ENCODE results near the gene CNDP2. TPM values are rescaled to one million over a fixed set of nuclear protein-coding genes. Genes with fewer than 3 reads are reported as not detected.

The CNDP2 gene
- polyA plus RNA-seq, 12 donors = 43.7 to 77.8 (median 60.9) TPM; not detected in 1

DNA sequence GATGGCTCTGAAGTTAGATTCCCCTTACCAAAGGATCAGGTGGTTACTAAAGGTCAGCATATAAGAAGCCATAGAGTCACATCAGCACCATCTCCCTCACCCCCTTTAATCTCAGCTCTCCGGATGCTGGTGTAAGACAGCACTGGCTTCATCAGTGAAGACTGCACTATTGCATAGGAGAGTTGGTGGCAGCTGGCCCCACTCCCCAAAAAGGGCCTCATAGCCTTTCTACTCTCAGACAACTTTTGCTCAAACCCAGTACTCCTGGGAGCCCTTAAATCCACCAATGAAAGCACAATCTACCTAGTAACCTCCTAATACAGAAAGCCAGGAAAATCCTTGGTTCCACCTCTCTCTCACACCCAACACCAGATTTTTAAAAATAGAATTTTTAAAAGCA, 32.2 kb upstream of the CNDP2 start:
- DNase-seq = no peak

DNA sequence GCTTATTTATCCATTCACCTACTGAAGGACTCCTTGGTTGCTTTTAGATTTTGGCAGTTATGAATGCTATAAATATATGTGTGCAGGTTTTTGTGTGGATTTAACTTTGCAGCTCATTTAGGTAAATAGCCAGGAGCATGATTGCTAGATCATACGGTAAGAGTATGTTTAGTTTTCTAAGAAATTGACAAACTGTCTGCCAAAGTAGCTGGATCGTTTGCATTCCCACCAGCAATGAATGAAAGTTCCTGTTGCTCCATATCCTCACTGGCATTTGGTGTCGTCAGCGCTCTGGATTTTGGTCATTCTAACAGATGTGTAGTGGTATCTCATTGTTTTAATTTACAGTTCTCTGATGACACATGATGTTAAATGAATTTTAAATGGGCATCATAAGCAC, 30.4 kb upstream of the CNDP2 start:
- DNase-seq = no peak

DNA sequence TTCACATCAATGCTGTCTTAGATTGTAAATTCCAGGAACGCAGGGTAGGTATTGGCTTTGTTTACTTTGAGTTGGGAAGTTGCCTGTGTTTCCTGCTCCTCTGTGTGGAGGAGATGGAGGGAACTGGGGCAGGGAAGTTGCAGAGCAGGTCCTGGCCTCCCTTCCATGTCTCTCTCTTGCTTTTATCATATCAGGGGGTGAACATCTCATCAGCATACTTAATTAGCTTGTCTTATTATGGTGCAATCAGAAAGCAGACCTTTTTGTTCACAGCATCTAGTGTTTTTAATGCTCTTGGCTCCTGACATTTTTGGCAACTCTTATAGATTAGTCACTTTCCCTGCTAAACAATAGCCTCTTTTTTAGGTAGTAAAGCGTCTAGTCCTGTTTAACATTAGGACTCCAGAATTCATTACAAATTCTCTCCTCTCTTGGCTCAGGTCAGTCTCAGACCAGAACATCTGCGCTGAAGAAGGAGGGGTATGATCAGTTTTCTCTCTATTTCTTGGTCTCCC, 27.6 kb upstream of the CNDP2 start:
- DNase-seq = peak; percentile 69

DNA sequence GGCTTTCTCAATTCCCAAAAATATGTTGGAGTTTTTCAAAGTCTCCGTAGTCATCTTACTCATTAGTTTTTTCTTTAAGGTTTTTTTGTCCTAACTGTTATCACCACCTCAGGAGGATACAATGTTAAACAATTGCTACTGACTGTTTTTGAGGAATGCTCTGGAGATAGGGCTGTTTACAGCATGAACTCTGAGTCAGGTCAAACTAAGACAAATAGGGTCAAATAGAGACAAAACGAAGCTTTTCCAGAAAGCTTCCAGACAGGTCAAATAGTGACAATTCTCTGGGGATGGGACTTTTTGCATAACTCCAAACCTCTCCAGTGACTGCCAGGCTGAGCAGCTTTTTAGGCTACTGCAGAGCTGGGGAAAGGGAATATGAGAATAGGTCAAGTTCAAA, 23.9 kb upstream of the CNDP2 start:
- DNase-seq = no peak

DNA sequence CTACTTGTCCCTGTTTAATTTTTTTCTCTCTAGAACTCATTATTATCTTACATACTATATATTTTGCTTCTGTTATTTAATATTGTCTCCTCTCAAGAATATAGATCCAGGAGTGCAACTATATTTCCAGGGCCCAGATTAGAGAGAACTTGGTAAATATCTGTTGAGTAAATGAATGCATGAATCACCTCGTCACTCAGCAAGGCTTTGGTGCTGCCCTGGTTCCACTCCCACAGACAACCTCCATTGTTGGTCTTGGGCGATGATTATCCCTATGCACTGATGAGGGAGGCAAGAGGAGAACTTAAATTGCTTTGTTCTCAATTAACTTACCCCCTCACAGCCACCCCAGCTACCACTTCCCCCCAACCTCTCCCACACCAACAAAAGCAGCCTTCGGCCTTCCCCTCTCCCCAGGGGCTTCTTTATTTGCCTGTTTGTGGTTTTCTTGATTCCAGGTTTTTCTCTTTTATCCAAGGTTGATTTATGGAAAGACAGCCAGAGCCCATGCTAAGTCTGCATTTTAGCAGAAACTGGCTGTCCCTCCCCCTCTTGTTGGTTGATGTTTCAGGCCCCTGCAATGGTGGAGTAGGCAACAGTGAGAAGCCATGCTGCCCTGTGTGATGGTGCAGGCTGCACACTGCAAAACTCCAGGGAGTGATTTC, 22.1 kb upstream of the CNDP2 start:
- no peak for DNase-seq

DNA sequence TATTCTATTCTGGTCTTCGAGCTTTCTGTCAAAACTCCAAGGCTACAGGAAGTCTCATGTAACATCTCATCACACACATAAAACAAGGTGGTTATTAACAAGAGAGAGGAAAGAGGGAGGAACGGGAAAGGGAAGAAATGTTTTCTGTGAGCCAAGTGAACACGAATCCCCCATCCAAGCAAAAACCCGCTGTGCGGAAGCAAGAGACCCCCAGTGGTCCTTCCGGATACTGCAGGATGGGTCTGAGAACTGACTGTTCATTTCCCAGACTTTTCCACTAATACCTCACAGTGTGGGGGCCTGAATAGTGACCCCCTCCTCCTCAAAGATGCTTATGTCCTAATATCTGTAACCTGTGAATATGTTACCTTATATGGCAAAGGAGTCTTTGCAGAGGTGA, 20.0 kb upstream of the CNDP2 start:
- no peak for DNase-seq

DNA sequence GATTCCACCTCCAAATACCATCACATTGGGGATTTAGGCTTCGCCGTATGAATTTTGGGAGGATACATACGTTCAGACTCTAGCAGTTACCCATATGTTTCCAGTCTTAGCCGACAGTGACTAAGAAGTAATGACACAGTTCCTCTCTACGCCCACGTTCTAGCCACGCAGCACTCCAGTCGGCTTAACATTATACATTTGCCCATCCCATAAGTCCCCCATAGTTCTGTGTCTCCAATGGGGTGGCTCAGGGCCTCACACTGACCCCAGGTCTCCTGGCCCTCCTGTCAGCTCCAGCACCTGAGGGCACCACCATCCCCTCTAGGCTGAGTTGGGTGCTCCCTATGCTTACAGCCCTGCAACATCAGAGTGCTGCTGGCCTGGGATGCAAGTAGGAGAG, 18.4 kb upstream of the CNDP2 start:
- DNase-seq = no peak

DNA sequence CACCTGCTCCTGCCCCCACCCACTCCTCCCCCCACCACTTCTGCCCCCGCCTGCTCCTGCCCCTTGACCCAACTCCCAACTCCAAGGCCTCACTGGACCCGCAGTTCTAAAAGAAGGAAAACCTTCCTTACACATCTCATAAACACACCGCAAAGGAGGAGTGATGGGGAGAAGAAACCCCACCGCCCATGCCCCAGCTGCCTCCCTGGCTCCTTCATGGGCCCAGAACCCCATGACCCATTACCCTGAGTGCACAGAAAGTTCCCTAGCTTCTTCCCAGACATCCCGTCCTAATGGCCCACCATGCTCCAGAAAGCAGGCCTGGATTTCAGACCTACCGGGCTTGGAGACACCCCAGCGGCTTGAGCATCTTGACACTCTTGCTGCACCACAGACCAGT, 17.8 kb upstream of the CNDP2 start:
- DNase-seq = no peak

DNA sequence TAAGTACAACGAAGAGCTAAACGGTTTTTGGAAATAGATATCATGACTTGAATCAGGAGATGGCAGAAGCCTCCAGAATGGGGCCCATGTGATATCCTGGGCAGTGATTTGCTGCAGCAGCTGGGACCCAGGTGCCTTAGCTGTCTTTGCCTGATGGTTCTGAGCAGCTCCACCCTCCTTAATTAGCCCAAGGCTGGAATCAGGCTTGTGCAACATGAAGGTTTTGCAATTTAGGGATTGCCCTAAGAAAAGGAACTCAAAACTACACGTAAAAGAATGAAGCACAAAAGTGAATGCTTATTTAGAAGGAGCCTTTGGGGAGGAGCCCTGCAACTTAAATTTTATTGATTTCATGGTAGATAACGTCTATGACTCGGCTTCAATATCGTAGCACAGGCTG, 17.3 kb upstream of the CNDP2 start:
- DNase-seq = no peak

DNA sequence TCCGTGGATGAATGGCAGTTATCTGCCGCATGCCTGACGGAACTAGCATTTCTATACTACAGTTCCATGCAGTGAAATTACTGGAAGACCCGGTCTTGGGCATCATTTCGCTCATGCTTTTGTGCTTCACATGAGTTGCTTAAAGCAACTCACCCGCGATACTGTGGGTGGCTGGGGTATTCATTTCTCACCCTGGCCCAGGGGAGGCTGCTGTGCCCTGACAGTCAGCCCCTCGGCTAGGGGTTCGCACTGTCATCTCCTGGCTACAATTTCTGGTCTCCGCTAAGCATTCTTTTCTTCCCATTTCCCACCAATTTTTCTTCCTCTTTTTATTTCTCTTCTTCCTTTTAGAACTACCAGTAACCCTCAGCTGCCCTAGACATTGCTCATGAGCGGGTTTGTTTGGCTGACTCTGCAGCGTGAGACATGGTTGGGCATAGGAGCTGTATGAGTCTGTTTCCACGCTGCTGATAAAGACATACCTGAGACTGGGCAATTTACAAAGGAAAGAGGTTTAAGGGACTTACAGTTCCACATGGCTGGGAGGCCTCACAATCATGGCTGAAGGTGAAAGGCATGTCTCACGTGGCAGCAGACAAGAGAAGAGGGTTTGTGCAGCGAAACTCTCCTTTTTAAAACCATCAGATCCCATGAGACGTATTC, 16.5 kb upstream of the CNDP2 start:
- DNase-seq = no peak

DNA sequence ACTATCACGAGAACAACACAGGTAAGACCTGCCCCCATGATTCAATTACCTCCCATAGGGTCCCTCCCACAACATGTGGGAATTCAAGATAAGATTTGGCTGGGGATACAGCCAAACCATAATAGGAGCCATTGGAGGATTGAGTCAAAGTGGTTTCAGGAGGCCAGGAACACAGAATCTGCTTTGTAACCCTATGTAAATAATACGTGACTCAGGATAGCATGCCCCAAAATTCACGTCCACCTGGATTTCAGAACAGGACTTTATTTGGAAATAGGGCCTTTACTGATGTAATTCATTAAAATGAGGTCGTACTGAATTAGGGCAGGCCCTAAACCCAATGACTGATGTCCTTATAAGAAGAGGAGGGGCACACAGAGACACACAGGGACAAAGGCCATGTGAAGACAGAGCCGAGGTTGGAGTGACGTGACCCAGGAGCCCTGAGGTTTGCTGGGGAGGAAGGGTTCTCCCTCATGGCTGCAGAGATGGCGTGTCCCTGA, 16.0 kb upstream of the CNDP2 start:
- no peak for DNase-seq

DNA sequence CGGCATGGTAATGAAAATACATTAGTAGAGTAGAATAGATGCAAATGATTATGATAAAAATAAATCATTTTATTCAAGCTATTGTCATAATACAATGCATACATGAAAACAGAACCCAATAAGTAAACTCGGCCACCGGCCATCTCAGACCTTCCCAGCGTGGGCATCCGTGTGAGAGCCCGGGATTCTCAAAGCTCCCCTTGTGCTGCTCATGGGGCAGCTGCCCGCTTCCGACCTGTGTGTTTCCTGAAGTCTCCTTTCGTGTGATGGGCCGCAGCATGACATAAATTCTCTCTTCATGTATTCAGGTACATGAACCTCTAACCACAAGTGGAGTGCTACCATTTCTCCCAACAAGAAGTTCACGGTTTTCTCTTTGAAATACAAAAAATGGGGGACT, 13.5 kb upstream of the CNDP2 start:
- no peak for DNase-seq

DNA sequence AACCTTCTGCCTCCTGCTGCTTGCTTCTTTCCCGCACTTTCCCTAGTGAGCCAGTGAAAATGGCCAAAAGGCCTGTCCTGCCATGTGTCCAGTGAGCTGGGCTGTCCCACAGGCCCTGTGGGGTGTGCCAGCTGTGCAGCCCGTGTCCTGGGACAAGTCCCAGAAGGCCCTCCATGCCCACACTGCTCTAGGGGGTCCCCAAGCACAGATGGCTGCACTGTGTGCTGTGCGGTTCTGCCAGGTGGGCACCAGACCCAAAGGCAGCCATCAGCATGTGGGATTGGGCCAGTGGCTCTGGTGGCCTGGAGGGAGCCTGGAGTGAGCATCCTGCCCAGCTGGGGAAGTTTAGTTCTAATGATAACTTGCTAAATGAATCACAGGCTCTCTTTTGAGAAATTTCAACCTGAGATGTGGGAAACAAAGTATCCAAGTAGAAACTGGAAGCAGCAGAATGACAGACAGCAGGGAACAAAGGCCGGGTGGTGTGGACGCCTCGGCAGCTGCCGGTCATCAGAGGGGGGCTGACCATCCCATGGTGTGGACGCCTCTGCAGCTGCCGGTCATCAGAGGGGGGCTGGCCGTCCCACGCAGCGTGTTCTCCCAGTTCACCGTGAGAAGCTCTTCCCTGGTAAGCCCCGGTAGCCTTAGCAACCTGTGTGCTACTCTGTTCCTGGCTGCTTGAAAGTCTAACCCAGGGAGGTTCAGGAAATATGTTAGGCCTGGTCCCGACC, 9.9 kb upstream of the CNDP2 start:
- DNase-seq = no peak

DNA sequence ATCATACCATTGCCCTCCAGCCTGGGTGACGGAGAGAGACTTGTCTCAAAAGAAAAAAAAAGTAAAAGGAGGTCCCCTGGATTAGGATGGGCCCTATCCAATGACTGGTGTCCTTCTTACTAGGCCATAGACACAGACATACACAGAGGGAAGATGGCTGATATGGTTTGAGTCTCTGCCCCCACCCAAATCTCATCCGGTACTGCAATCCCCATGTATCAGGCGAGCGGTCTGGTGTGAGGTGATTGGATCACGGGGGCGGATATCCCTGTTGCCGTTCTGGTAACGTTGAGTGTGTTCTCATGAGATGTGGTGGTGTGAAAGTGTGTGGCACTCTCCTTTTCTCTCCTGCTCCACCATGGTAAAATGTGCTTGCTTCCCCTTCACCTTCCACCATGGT, 7.8 kb upstream of the CNDP2 start:
- no peak for DNase-seq

DNA sequence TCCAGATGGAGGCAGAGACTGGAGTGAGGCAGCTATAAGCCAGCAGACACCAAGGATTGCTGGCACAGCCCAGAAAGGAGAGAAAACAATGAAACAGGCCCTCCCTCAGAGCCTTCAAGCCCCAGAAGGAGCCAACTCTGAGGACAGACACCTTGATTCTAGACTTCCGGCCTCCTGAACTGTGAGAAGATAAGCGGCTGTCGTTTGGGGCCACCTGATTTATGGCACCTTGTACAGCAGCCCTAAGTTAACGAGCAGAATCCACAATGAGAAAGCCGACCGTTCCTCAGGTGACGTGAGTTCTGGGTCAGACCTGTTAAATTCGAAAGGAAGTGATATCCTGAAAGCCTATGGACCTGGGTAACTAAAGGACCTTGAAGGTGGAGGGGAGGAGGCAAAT, 7.3 kb upstream of the CNDP2 start:
- no peak for DNase-seq

DNA sequence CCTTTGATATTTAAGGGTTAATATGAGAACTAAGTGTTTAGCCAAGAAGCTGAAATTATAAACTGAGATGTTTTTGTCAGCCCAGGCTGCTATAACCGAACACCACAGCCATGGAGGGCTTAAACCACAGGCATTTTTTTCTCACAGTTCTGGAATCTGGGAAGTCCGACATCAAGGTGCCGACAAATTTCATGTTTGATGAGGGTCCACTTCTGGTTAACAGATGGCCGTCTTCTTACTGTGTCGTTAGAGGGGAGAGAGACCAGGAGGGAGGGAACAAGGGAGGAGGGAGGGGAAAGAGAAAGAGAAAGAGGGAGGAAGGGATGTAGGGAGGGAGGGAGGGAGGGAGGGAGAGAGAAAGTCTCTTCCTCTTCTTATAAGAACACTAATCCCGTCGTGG, 6.5 kb upstream of the CNDP2 start:
- DNase-seq = no peak

DNA sequence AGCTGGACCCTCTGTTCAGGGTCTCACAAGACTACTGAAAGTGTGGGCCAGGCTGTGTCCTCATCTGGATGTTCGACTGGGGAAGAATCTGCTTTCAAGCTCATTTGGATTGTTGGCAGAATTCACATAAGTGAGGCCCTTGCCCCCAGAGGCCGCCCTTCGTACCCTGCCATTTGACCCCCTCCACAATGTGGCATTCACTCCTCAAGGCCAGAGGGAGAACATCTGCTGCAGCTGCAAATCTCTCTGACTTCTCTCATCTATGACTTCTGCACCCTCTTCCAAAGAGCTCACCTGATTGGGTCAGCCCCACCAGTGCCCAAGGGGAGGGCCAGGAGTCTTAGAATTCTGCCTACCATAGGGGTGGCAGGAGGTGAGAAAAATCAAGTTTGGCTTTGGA, 3.9 kb upstream of the CNDP2 start:
- DNase-seq = no peak

DNA sequence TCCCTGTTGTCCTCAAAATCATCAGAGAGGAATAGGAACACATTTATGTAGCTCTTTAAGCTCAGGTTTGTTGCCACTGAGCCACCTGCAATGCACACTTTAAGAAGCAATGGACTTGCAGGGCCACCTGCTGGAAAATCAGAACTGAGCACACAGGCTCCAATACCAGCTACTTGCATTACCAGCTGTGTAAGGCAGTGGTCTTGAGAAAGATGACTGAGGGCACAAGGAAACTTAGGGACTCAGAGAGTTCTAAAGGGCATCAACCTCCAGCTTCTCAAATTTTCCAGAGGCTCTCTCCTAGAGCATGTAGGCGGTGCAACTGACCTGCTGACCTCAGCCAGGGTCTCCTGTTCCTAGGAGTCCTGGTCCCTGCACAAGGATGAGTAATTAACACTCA, 2.5 kb upstream of the CNDP2 start:
- no peak for DNase-seq

DNA sequence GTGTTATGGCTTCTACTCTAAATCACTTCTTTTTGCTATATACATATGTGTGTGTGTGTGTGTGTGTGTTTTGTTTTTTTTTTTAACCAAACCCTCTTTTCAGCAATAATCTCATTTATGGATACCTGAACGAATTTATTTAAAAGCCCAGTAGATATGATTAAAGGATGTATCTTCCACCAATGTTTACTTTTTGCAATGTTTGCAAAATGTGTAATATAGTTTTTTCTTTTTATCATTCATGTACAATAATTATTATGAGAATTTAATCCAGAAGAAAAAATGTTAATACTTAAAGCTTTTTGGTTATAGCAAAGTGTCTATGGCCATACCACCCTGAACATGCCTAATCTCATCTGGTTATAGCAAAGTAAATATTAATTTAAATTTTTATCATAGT, 1.6 kb upstream of the CNDP2 start:
- DNase-seq = no peak

DNA sequence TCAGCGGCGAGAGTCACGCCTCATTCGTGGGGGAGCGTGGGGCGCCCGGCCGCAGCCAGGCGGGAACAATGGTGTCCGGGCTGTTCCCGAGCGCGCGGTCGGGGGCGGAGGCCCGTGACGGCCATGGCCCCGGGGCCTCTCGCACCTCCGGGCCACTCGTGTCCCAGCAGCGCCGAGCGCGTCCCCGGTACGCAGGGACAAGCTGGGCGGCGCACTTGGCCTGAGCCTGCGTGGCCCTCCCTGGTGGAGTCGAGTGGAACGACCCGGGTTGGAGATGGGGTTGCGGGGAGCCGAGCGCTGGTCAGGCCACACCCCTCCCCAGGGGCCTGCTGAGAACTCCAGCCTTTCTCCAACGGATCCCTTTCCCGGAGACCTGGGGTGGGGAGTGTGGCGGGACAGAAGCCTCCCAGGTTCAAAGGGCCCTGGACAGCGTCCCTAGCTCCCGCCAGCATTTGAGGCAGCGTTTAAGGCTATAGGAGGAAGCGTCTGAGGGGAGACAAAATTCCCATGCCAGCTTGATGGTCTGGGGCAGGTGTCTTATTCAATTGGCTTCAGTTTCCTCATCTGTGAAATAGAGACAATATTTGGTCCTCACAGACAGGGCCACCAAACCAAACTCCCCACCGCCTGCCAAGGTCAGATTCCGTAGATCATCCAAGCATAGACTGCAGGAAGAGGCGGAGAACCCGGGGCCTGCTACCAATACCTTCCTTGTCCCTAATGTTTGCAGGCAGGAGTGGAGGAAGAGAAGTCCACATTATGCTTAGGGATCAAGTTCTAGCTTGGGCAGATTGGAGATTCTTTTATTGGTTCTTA, 553 bp downstream of the CNDP2 start:
- peak; percentile 59 for DNase-seq

DNA sequence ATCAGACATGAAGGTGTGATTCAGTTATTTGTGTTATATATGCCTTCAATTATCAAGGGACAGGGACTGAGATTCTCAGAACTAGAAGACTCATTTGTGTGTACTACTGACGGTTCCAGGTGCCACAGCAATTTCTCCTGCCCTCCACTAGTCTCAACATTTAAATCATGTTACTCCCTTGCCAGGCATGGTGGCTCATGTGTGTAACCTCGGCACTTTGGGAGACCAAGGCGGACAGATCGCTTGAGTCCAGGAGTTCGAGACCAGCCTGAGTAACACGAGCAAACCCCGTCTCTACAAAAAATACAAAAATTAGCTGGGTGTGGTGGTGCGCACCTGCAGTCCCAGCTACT, 1.1 kb downstream of the CNDP2 start:
- DNase-seq = no peak

DNA sequence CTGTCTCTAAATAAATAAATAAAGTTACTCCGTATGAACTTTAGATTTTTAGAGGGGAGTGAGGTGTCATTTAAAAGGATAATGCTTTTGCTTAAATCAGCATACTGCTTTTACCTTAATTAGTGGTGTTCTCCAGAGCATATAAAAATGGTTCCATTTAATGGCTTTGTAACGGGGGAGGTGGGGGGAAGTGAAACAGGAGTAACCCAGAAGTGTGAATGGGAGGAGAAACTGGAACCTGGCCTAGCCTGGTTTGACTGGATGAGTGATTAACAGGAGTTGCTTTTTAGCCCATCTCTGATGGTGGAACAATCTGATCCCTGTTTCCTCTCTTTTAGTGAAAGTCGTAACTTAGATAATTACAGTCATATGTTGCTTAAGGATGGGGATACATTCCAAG, 1.6 kb downstream of the CNDP2 start:
- DNase-seq = no peak

Measured in muscle of arm (tissue), 12 donors.